ENCODE data around the gene LBHD2.

LBHD2 gene

GRCh38 chr14:103101257-103101962, 17.4 kb downstream of the LBHD2 start:
- no peak for TF ChIP-seq ZNF274 (IDR thresholded peaks at IDR 0.05; ENCODE audit: low read depth, low read length)
- no peak overlapping the region for H3K4me3 ChIP-seq (ENCODE audit: low read length)

DNA sequence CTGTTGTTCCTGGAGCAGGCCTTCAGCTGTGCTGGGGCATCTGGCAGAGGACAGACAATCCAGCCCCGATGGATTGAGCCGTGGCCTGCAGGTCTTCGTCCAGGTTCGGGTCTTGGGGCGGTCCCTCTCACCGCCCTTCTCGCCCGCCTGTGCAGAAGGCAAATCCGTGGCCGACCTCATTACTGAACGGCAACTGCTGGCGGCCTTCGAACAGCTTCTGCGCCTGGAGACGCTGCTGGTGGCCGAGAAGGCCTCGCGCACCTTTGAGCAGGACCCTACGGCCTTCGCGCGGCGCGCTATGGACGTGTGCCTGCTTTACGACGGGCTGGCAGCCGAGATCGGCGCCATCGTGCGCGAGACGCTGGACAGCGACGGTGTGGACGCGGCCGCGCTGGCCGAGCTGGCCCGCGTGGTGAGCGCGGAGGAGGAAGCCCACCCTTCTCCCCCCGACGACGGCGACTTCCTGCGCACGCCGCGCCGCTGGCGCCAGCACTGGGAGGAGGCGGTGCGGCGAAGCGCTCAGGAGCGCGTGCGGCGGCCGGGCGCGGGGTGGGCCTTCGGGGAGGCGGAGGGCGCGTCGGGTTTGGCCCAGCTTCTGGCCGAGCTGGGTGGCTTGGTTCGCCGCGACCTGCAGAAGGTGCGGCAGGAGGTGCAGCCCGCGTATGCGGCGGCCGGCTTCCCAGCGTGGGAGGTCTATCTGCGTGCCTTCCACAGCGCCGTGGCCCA, 18.1 kb downstream of the LBHD2 start:
- H3K4me3 ChIP-seq (ENCODE audit: low read length) = no peak overlapping the region
- no peak for TF ChIP-seq ZNF274 (IDR thresholded peaks at IDR 0.05; ENCODE audit: low read depth, low read length)

DNA sequence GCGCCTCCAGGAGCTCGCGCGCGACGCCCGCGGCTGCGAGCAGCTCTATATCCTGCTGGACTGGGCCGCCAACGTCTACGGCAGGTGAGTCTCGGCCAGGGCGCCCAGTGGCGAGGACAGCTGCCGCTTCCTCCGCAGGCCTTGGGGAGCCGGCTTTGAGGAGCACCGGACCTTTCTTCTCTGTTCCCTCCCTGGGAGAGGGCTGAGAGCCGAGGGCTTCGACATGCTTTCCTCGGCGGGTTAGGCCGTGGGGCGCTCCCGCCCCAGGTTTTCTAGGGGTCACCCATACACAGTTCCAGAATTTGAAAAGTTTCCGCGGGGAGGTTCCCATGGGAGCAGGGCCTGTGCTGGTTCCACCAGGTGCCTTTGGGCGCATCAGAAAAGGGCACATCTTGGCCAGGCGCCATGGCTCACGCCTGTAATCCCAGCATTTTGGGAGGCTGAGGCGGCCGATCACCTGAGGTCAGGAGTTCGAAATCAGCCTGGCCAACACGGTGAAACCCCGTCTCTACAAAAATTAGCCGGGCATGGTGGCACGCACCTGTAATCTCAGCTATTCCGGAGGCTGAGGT, 18.8 kb downstream of the LBHD2 start:
- H3K4me3 ChIP-seq (ENCODE audit: low read length) = no peak overlapping the region
- no peak for TF ChIP-seq ZNF274 (IDR thresholded peaks at IDR 0.05; ENCODE audit: low read depth, low read length)

- no peak overlapping the region for H3K4me3 ChIP-seq (ENCODE audit: low read length)
- TF ChIP-seq ZNF274 (IDR thresholded peaks at IDR 0.05; ENCODE audit: low read depth, low read length) = no peak
Measured at GRCh38 chr14:103103461-103104388, 19.7 kb downstream of the LBHD2 start.

GRCh38 chr14:103104389-103104653, 20.3 kb downstream of the LBHD2 start:
- no peak overlapping the region for H3K4me3 ChIP-seq (ENCODE audit: low read length)

GRCh38 chr14:103104654-103105452, 20.8 kb downstream of the LBHD2 start:
- no peak overlapping the region for H3K4me3 ChIP-seq (ENCODE audit: low read length)
- TF ChIP-seq ZNF274 (IDR thresholded peaks at IDR 0.05; ENCODE audit: low read depth, low read length) = no peak

More at GRCh38 chr14:103104389-103104653, 20.3 kb downstream of the LBHD2 start:
- no peak for TF ChIP-seq ZNF274 (IDR thresholded peaks at IDR 0.05; ENCODE audit: low read depth, low read length)

GRCh38 chr14:103105580-103106150, 21.7 kb downstream of the LBHD2 start:
- TF ChIP-seq ZNF274 (IDR thresholded peaks at IDR 0.05; ENCODE audit: low read depth, low read length) = no peak
- no peak overlapping the region for H3K4me3 ChIP-seq (ENCODE audit: low read length)

DNA sequence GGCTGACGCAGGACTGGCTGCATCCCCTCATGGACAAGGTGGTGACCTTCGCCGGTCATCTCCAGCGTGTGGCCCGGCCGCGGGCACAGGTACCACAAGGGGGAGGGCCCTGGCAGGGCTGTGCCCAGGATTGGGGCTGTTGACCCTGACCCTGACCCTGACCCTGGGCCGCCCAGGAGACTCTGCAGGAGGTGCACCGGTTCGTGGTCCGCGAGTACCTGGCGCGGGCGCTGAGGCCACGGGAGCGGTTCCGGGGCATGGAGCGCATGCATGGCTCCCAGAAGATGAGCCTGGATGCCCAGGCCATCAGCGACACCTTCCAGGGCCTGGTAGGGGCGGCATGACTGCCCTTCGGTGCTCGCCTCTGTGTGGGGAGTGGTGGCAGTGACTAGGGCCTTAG, 23.4 kb downstream of the LBHD2 start:
- H3K4me3 ChIP-seq (ENCODE audit: low read length) = no peak overlapping the region
- no peak for TF ChIP-seq ZNF274 (IDR thresholded peaks at IDR 0.05; ENCODE audit: low read depth, low read length)

- H3K4me3 ChIP-seq (ENCODE audit: low read length) = no peak overlapping the region
- no peak for TF ChIP-seq ZNF274 (IDR thresholded peaks at IDR 0.05; ENCODE audit: low read depth, low read length)
Measured at GRCh38 chr14:103107941-103108748, 24.1 kb downstream of the LBHD2 start.

DNA sequence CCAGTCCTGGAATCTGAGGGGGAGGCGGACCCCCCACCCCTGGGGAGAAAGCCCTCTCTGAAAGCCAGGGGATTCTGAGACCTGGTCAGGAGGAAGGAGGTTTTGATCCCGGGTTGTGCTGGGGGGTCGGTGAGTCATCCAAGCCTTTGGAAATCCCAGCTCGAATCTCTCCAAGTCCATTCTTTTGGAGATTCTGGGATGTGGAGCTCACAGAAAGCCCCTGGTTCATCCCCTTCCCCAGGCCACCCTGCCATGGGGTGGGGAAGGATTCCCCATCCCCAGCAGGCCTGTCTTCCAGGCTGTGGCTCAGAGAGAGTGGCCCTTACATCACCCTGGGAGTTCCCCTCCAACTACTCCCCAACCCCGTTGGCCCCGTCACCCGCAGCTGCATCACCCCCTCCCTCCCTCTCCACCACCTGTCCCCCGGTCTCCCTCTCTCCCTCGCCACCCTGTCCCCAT, 24.8 kb downstream of the LBHD2 start:
- H3K4me3 ChIP-seq (ENCODE audit: low read length) = no peak overlapping the region
- TF ChIP-seq ZNF274 (IDR thresholded peaks at IDR 0.05; ENCODE audit: low read depth, low read length) = no peak

DNA sequence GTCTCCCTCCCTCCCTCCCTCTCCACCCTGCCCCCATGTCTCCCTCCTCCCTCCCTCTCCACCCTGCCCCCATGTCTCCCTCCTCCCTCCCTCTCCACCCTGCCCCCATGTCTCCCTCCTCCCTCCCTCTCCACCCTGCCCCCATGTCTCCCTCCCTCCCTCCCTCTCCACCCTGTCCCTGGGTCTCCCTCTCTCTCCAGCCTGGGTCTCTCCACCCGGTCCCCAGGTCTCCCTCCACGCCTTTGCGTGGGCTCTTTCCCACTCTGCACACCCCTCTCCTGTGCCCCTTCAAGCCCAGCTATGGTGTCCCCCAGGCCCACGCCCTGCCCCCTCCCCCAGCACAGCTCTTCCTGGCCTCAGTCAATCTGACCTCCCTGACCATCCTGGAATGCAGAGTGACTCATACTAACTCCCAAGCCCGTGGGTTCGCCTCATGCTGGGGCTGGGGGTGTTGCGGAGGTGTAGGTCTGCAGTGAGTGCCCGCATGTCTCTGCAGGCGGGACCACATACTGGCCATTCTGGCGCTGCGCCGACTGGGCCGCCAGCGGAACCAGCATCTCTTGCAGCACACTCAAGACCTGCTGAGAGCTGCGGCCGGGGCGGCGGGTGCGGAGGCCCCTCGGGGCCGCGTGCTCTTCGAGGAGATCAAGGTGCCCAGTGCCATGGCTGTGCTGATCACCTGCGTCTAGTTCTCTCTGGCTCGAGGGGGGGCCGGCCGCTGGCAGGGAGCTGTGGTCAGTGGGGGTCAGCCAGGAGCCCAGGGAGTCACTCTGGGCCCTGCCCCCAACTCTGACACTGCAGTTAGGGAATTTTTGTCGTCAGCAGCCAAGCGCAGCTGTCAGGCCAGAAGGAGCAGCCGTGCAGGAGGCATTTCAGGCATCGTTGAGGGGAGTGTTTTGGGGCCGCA, 25.8 kb downstream of the LBHD2 start:
- no peak overlapping the region for H3K4me3 ChIP-seq (ENCODE audit: low read length)
- TF ChIP-seq ZNF274 (IDR thresholded peaks at IDR 0.05; ENCODE audit: low read depth, low read length) = no peak

All from GM08714 (cell line).